Glomerular visceral epithelial cell (primary cell): ENCODE measurements around the gene HEATR5B.
"Not testable (repeated sequence)": the region's sequence is repeated elsewhere in the genome, so short reads cannot be mapped to it uniquely, and the experiment has no call there.

Experiments used
- DNase-seq: peaks from one replicate; pipeline ENCODE4 v3.0.0-alpha.2; 2016; ENCODE audit errors: extremely low spot score

HEATR5B gene

GRCh38 chr2:36941867-36942266 is 142.3 kb downstream of the HEATR5B start:
- no peak for DNase-seq

- DNase-seq: not testable (repeated sequence)
Observed at GRCh38 chr2:36936526-36936925, 147.6 kb downstream of the HEATR5B start.

GRCh38 chr2:36931688-36932087 is 152.5 kb downstream of the HEATR5B start:
- DNase-seq: not testable (repeated sequence)
